HepG2 (cell line): ENCODE data around the gene KIZ. TPM values are rescaled to one million over a fixed set of nuclear protein-coding genes. Genes with fewer than 3 reads are reported as not detected.

Source experiments
- ARNT2 ChIP-seq: sonication (generic); formaldehyde crosslinking; IDR thresholded peaks from 2 replicates; pipeline ENCODE4 v1.8.0; 2022; ENCODE audit warnings: mild to moderate bottlenecking, low read depth, missing genetic modification reagents, moderate library complexity
- BORCS8-MEF2B ChIP-seq: sonication (generic); formaldehyde crosslinking; IDR thresholded peaks from 2 replicates; pipeline ENCODE4 v1.8.0; 2022; ENCODE audit warnings: mild to moderate bottlenecking, missing genetic modification reagents
- CAMTA2 ChIP-seq: sonication (generic); formaldehyde crosslinking; IDR thresholded peaks from 2 replicates; pipeline ENCODE4 v1.4.0; 2020; ENCODE audit warnings: mild to moderate bottlenecking, missing genetic modification reagents, borderline replicate concordance
- CBX1 ChIP-seq: IDR thresholded peaks from one replicate; pipeline ENCODE4 v1.6.1; 2016; ENCODE audit warnings: antibody characterized with exemption, low read depth
- CBX2 ChIP-seq, 2 experiments: fragments of 200-600 bp in 1 of 2; sonication (generic); formaldehyde crosslinking in 1 of 2; IDR thresholded peaks; 2 replicates each; pipeline versions ENCODE4 v1.7.0 to v1.8.1; 2018 to 2022; ENCODE audit warnings: low read depth in 2 of 2, low read length in 1 of 2, mild to moderate bottlenecking in 1 of 2, missing genetic modification reagents in 1 of 2
- ELF4 ChIP-seq: sonication (generic); formaldehyde crosslinking; IDR thresholded peaks from 2 replicates; pipeline ENCODE4 v1.5.0; 2020; ENCODE audit warnings: missing genetic modification reagents, mild to moderate bottlenecking, moderate library complexity, borderline replicate concordance
- GMEB1 ChIP-seq: sonication (generic); formaldehyde crosslinking; IDR thresholded peaks from 2 replicates; pipeline ENCODE4 v1.5.1; 2020; ENCODE audit warnings: missing genetic modification reagents, mild to moderate bottlenecking, borderline replicate concordance
- HBP1 ChIP-seq: IDR thresholded peaks from 2 replicates; pipeline ENCODE4 v1.6.1; 2016; ENCODE audit warnings: low read depth, control low read depth
- IRF9 ChIP-seq: sonication (generic); formaldehyde crosslinking; IDR thresholded peaks from 2 replicates; pipeline ENCODE4 v1.8.0; 2022; ENCODE audit warnings: missing genetic modification reagents, mild to moderate bottlenecking, borderline replicate concordance
- KDM1A ChIP-seq: IDR thresholded peaks from 2 replicates; pipeline ENCODE4 v1.6.1; 2016; ENCODE audit warnings: missing compliant biosample characterization
- MTERF4 ChIP-seq: sonication (generic); formaldehyde crosslinking; IDR thresholded peaks from 2 replicates; pipeline ENCODE4 v1.8.0; 2023; ENCODE audit warnings: mild to moderate bottlenecking, missing genetic modification reagents
- MTF1 ChIP-seq: sonication (generic); formaldehyde crosslinking; IDR thresholded peaks from 2 replicates; pipeline ENCODE4 v1.5.0; 2020; ENCODE audit warnings: missing genetic modification reagents
- SOX13 ChIP-seq, 3 experiments: fragments of 450-650 bp in 1 of 3; sonication (generic) in 1 of 3; formaldehyde crosslinking in 1 of 3; IDR thresholded peaks in 2 of 3; conservative IDR thresholded peaks in 1 of 3; 2 replicates each; pipeline versions ENCODE4 v1.5.0 to v1.6.1; 2016 to 2020; ENCODE audit warnings: antibody characterized with exemption in 1 of 3, mild to moderate bottlenecking in 1 of 3, missing compliant biosample characterization in 1 of 3, missing genetic modification reagents in 1 of 3, moderate library complexity in 1 of 3
- TGIF2 ChIP-seq: IDR thresholded peaks from 2 replicates; pipeline ENCODE4 v1.6.1; 2016; ENCODE audit warnings: control low read depth, missing compliant biosample characterization
- ZBTB4 ChIP-seq: sonication (generic); formaldehyde crosslinking; IDR thresholded peaks from 2 replicates; pipeline ENCODE4 v1.4.0; 2020; ENCODE audit warnings: missing genetic modification reagents, mild to moderate bottlenecking, borderline replicate concordance
- ZFP37 ChIP-seq: sonication (generic); formaldehyde crosslinking; IDR thresholded peaks from 2 replicates; pipeline ENCODE4 v1.4.0; 2020; ENCODE audit warnings: missing genetic modification reagents, borderline replicate concordance
- ZNF260 ChIP-seq: sonication (generic); formaldehyde crosslinking; IDR thresholded peaks from 2 replicates; pipeline ENCODE4 v1.4.0; 2020; ENCODE audit warnings: missing genetic modification reagents, low read depth, mild to moderate bottlenecking, borderline replicate concordance
- ZNF501 ChIP-seq: sonication (generic); formaldehyde crosslinking; IDR thresholded peaks from 2 replicates; pipeline ENCODE4 v1.5.1; 2020; ENCODE audit warnings: mild to moderate bottlenecking, moderate library complexity, missing genetic modification reagents
- ZNF709 ChIP-seq: sonication (generic); formaldehyde crosslinking; IDR thresholded peaks from 2 replicates; pipeline ENCODE4 v1.5.0; 2020; ENCODE audit warnings: mild to moderate bottlenecking, missing genetic modification reagents
- ZNF768 ChIP-seq: sonication (generic); formaldehyde crosslinking; IDR thresholded peaks from 2 replicates; pipeline ENCODE4 v1.4.0; 2020; ENCODE audit warnings: missing genetic modification reagents
- ZNF775 ChIP-seq: sonication (generic); formaldehyde crosslinking; IDR thresholded peaks from 2 replicates; pipeline ENCODE4 v1.4.0; 2020; ENCODE audit warnings: missing genetic modification reagents, mild to moderate bottlenecking, moderate library complexity, borderline replicate concordance
- polyA plus RNA-seq, 8 experiments: library from polyadenylated mRNA; depleted of rRNA in 3 of 8; stranded (reverse) in 7 of 8; unstranded in 1 of 8; fragments of >200 nt; fragmentation: Illumina TruSeq in 4 of 8; extraction: Trizol in 4 of 8; gene quantifications; 2 replicates each; pipeline versions ENCODE4 v1.2.1 to v1.2.3, GENCODE V29; 2011 to 2016; ENCODE audit warnings: low read depth in 4 of 8, missing spikeins in 1 of 8, mixed read lengths in 1 of 8; ENCODE audit not compliant: insufficient read depth in 1 of 8
- total RNA-seq, 5 experiments: library from RNA; depleted of rRNA; stranded (reverse); fragments of >200 nt; fragmentation: Illumina TruSeq; extraction: Trizol; gene quantifications; 2 replicates each; pipeline ENCODE4 v1.2.3, GENCODE V29; 2016; ENCODE audit warnings: low read depth in 1 of 5

The KIZ gene
- total and polyA plus RNA-seq, 2 of the 13 experiments (the other 11 are each of a cell fraction or from before 2014, with no cell fraction given) = 46.3 to 114 TPM

- no peak for TF ChIP-seq MTERF4
- no peak for TF ChIP-seq ELF4 (CRISPR knock-in tag)
- no peak for TF ChIP-seq TGIF2 (CRISPR knock-in tag)
- TF ChIP-seq CBX2 (IDR thresholded peaks at IDR 0.05; ENCODE audit: low read depth, low read length) = no peak
- no peak for TF ChIP-seq CBX2 (CRISPR knock-in tag; IDR thresholded peaks at IDR 0.05; ENCODE audit: low read depth)
- peak; percentile 78; the same call in 1 of the 2 replicates for TF ChIP-seq HBP1 (CRISPR knock-in tag)
- no peak for TF ChIP-seq ZNF501
- TF ChIP-seq ZFP37 = no peak
- no peak for TF ChIP-seq MTF1 (CRISPR knock-in tag)
- no peak for TF ChIP-seq IRF9 (CRISPR knock-in tag)
- TF ChIP-seq BORCS8-MEF2B (CRISPR knock-in tag) = peak; percentile 38; the same call in 1 of the 2 replicates
- TF ChIP-seq ZBTB4 (CRISPR knock-in tag) = no peak
- no peak for TF ChIP-seq ARNT2 (CRISPR knock-in tag)
- peak; percentile 95 for TF ChIP-seq KDM1A
- TF ChIP-seq ZNF260 = no peak
- TF ChIP-seq CAMTA2 = no peak
- TF ChIP-seq GMEB1 (CRISPR knock-in tag) = no peak
- no peak for TF ChIP-seq CBX1
- peak; percentile 83 for TF ChIP-seq ZNF768
- TF ChIP-seq ZNF775 (CRISPR knock-in tag) = no peak
- no peak for TF ChIP-seq SOX13 (IDR thresholded peaks at IDR 0.05)
- TF ChIP-seq SOX13 (CRISPR knock-in tag; conservative IDR thresholded peaks at IDR 0.05 in 1 of 2, IDR thresholded peaks at IDR 0.05 in 1 of 2) = peak in 1 of 2 experiments; percentile 77; a peak in 2 of 4 replicates
- TF ChIP-seq ZNF709 = no peak
These were observed 154.7 kb downstream of the KIZ start (continued) for GRCh38 chr20:21280522-21281016.
